Umbilical cord (tissue), 2 donors: Measurements from ENCODE around the gene ARHGAP9. TPM values are rescaled to one million over a fixed set of nuclear protein-coding genes. Genes with fewer than 3 reads are reported as not detected.

Experiments
- DNase-seq: peaks from one replicate; pipeline ENCODE4 v3.0.0-alpha.2; 2015; ENCODE audit warnings: low spot score
- total RNA-seq: library from RNA; depleted of rRNA; stranded (reverse); fragments of >200 nt; gene quantifications from one replicate; pipeline ENCODE4 v1.2.3, GENCODE V29; 2014; ENCODE audit warnings: low replicate concordance; ENCODE audit not compliant: insufficient read depth

Gene ARHGAP9
- 6.7 TPM for total RNA-seq

DNA sequence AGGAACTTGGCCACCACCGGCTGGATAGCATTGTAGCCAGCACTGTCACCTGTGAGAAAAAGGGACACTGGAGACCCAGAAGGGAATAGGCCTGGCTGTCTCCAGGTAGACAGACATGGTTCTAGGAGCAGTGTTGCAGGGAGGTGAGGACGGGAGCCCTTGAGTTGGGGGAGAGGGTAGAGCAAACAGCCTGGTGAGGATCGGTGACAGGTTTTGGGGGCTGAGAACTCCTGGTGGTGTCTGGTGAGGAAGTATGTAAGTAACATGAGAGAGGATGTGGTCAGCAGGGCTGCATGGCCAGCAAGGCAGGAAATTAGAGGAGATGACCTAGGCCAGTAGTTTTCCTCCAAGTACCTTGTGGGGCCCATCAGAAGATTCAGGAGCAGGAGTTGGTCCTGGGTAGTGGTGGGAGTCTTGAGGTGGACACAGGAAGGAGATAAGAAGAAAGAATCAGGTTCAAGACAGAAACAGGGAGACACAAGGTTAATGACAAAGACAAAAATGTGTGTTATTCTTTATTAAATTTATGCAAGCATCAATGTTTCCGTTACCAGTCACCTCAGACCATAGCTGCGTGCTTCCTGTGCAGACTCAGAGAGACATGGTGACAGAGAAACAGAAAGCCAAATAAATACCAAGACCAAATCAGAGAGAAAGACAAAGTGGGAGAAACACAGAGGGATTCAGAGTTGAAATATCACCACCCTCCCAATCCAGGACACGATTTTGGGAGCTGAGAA lies at the start of gene ARHGAP9:
TSS of gene ARHGAP9 (minus strand) at position 491 of the 740 bp plus-strand sequence. CDS start at position 31, 460 bp downstream.
- DNase-seq: no peak

- no peak for DNase-seq
Observed at GRCh38 chr12:57528831-57529555, 49.3 kb upstream of the ARHGAP9 start.

DNA sequence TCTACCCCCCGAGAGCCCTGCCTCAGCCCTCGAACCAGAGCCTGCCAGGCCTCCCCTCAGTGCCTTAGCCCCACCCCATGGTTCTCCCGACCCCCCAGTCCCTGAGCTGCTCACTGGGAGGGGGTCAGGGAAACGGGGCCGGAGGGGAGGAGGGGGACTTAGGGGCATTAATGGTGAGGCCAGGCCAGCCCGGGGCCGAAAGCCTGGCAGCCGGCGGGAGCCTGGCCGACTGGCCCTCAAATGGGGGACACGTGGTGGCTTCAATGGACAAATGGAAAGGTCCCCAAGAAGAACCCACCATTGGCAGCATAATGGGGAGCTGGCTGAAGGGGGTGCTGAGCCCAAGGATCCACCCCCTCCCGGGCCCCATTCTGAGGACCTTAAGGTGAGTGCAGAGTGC lies 48.5 kb upstream of the ARHGAP9 start:
- no peak for DNase-seq

- no peak for DNase-seq
Observed at GRCh38 chr12:57527184-57527583, 47.5 kb upstream of the ARHGAP9 start.

DNA sequence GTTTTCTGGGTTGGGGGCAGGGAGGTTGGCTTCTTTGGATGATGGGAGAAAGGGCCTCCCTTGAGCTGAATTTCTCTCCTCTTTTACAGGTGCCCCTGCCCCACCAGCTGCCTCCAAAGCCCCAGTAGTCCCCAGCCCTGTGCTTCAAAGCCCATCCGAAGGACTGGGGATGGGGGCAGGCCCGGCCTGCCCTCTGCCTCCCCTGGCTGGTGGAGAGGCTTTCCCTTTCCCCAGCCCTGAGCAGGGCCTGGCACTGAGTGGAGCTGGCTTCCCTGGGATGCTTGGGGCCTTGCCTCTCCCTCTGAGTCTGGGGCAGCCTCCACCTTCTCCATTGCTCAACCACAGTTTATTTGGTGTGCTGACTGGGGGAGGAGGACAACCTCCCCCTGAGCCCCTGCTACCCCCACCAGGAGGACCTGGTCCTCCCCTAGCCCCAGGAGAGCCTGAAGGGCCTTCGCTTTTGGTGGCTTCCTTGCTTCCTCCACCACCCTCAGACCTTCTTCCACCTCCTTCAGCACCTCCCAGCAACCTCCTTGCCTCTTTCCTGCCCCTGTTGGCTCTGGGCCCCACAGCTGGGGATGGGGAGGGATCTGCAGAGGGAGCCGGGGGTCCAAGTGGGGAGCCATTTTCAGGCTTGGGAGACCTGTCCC lies 46.9 kb upstream of the ARHGAP9 start:
- DNase-seq: no peak

GRCh38 chr12:57525615-57526383 lies 46.1 kb upstream of the ARHGAP9 start:
- no peak for DNase-seq

- DNase-seq: no peak
Observed at GRCh38 chr12:57524814-57525614, 45.3 kb upstream of the ARHGAP9 start.

- no peak for DNase-seq
Observed at GRCh38 chr12:57523706-57524614, 44.3 kb upstream of the ARHGAP9 start.

DNA sequence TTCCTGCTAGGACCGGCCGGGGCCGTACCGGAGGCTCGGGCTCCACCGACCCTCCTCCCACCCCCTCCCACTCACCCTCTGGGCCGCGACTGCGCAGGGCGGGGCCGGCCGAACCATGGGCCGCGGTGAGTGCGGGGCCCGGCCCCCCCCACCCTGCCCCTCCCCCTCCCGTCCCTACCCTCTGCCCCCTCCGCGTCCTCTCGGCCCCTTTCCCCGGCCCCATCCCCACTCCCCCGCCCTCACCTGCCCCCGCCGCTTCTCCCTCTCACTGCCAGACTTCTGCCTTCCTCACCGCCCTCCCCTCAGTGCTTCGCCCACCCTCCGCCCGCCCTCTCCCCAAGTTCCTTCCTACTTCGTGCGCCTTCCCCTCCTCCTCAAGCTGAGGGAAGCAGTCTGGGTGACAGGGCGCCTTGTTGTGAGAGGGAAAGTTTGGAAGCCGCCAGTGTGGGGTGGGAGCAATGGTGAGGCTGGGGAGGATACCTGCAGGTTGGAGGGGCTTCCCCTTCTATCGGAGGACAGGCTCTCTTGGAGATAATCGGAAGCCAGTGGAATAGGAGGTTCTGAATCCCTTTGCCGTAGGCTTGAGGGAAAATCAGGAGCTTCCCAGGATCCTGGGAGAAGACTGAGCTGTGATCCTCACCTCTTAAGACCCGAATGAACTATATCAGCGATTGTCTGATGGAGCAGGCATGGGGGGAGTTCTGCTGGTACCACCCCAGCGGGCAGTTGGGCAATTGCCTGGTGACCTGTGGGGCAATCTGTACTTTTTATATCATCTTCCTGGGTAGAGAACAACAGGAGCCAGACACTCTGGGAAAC lies 43.4 kb upstream of the ARHGAP9 start:
- DNase-seq: peak; percentile 90

GRCh38 chr12:57522011-57522886 lies 42.6 kb upstream of the ARHGAP9 start, which contains the start of gene MBD6:
TSS of gene MBD6 (plus strand) at chr12:57522824. CDS start at chr12:57524304, 1,480 bp downstream.
- DNase-seq: peak; percentile 92

- peak; percentile 71 for DNase-seq
Observed at GRCh38 chr12:57521525-57522010, 41.9 kb upstream of the ARHGAP9 start.

DNA sequence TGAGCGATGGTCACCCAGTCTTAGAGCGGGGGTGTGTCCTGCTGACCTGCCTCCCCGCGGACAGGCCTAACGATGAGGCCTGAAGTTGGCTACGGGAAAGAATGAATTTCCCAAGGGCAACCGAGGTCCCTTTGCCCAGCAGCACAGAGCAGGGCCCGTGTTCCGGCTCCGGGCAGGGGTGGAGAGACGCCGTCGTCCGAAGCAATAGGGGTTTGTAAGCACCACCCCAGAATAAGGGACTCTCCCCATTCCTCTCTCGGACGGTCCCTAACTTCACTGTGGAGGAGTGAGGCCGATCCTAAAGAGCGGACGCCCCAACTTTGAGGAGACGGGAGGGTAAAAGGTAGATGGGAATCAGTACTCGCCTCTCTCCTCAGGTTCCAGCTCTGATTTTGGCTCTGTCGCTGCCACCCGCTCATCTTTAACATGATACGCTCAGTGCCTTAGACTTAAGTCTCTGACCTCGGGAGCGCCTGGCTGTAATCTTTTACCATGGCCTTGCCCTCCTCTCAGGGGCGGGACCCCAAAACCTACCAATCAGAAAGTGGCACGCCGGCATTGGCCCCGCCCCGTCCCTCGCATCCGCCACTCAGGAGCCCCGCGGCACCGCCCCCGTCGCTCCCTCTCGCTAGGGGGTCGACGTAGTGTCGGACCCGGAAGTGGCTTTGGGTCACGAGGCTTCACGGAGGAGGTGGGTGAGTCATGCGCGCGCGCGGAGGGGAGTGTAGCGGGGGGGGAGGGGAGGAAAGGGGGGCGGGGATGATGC lies 40.6 kb upstream of the ARHGAP9 start, which contains the start of gene DDIT3:
TSS of gene DDIT3 (minus strand) at position 462 of the 766 bp plus-strand sequence. CDS start 3,108 bp downstream, outside the sequence.
- DNase-seq: peak; percentile 99

- DNase-seq: no peak
Observed at GRCh38 chr12:57519796-57520052, 40.1 kb upstream of the ARHGAP9 start.

DNA sequence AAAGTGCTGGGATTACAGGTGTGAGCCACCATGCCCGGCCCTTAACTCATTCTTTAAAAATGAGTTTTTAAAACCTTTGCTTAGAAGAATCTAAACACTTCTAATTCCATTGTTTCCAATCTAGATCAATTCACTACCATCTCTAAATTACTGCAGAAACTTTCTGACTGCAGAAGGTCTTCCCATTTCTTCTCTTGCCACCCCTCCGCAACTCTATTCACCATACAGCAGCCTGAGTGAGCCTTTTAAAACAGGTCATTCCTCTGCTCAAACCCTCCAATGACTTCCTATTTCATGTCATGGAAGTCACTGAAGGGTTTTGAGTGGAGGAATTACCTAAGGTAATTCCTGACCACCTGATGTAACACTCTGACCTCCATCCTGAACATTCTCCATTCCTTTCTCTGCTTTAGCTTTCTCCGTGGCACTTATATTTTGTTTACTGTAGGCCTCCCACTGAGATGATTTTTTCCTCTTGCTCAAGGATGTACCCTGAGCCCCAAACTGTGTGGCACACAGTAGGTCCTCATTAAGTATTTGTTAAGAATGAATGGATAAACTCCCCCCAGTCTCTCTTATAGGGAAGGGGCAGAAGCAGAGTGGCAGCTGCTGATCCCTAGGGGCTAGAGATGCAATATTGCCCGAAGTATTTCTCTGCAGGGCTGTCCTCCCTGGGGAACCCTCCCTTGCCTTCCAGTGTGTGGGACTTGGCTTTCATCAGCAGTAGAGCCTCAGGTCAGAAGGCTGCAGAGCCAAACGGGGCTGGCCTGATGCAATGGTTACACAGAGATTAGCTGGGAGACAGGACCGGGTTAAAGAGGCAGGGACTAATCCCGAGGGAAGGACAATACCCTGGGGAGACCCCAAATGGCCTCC lies 39.5 kb upstream of the ARHGAP9 start:
- DNase-seq: peak; percentile 35

- peak; percentile 66 for DNase-seq
Observed at GRCh38 chr12:57518176-57518919, 38.7 kb upstream of the ARHGAP9 start.
